ENCODE data around the gene EOMES. TPM values are rescaled to one million over a fixed set of nuclear protein-coding genes. Genes with fewer than 3 reads are reported as not detected.

EOMES gene
- total and polyA plus RNA-seq, 2 donors (not counting 1 experiment from before 2014, with no cell fraction given) = 0.10 to 0.12 TPM

DNA sequence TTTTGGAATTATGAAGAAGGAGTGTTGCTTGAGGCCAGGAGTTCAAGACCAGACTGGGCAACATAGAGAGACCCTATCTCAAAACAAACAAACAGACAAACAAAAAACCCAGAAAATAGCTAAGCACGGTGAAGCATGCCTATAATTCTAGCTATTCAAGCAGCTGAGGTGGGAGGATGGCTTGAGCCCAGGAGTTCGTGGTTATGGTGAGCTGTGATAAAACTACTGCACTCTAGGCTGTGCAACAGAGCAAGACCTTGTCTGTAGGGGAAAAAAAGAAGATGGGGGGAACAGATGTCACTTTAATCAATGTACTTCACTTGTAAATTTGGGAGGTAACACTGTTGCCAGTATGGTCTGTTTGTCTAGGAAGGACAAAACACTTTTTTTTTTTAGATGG is 18.7 kb upstream of the EOMES start:
- intact Hi-C loops (cut with micrococcal nuclease) = no loop called here
- POLR2A ChIA-PET = no interaction called here
- Histone ChIP-seq H3K79me2 (ENCODE audit: control insufficient read depth, insufficient read depth, low read length) (no peaks in the 10 kb centered on the region), H3K4me3 (ENCODE audit: control extremely low read depth in 1 of 5, extremely low read depth in 1 of 5, insufficient read depth in 1 of 5, low read depth in 2 of 5, low read length in 4 of 5) (no peak overlapping the region), H3K27me3 (replicated peaks in 1 of 4; ENCODE audit: control extremely low read depth in 1 of 4, control insufficient read depth in 3 of 4, insufficient read depth in 4 of 4, low read length in 3 of 4) (peaks cover 0 to 4% (median 1%) of the 10 kb centered on the region in 4 experiments), H2AFZ (ENCODE audit: insufficient read depth, low read depth, low read length, poor library complexity, severe bottlenecking) (no peak overlapping the region), H3K4me1 (ENCODE audit: control insufficient read depth in 2 of 2, insufficient read depth in 2 of 2, low read length in 2 of 2) (no peaks in the 10 kb centered on the region), H3K9me3 (ENCODE audit: control extremely low read depth in 1 of 3, control insufficient read depth in 2 of 3, insufficient read depth in 1 of 3, low read length in 2 of 3) (no peaks in the 10 kb centered on the region), H3K27ac (ENCODE audit: low read length in 2 of 2) (no peak overlapping the region), H3K4me2 (replicated peaks; ENCODE audit: low read depth, low read length, poor library complexity, severe bottlenecking) (no peak overlapping the region), H3K9ac (ENCODE audit: low read length) (no peak overlapping the region), H4K20me1 (ENCODE audit: control insufficient read depth, insufficient read depth, low read length, poor library complexity, severe bottlenecking) (no peaks in the 10 kb centered on the region), H3K36me3 (replicated peaks in 1 of 2; ENCODE audit: control extremely low read depth in 1 of 2, control insufficient read depth in 1 of 2, extremely low read depth in 1 of 2, insufficient read depth in 2 of 2, low read length in 1 of 2) (no peaks in the 10 kb centered on the region)
- H3K27ac Mint-ChIP-seq = no peak overlapping the region
- no peaks in the 10 kb centered on the region for H3K4me1 Mint-ChIP-seq
- CTCF ChIA-PET = no interaction called here
- H3K27me3 Mint-ChIP-seq = peaks cover 27% of the 10 kb centered on the region
- no peaks in the 10 kb centered on the region for H3K9me3 Mint-ChIP-seq (ENCODE audit: insufficient read depth)
- ATAC-seq (ENCODE audit: low read depth) (no peak), DNase-seq (no peak)
- no peak for TF ChIP-seq EZH2 (IDR thresholded peaks at IDR 0.05; ENCODE audit: borderline replicate concordance, insufficient read depth, low read depth, low read length, poor library complexity, severe bottlenecking)
- TF ChIP-seq, protein P1, sequence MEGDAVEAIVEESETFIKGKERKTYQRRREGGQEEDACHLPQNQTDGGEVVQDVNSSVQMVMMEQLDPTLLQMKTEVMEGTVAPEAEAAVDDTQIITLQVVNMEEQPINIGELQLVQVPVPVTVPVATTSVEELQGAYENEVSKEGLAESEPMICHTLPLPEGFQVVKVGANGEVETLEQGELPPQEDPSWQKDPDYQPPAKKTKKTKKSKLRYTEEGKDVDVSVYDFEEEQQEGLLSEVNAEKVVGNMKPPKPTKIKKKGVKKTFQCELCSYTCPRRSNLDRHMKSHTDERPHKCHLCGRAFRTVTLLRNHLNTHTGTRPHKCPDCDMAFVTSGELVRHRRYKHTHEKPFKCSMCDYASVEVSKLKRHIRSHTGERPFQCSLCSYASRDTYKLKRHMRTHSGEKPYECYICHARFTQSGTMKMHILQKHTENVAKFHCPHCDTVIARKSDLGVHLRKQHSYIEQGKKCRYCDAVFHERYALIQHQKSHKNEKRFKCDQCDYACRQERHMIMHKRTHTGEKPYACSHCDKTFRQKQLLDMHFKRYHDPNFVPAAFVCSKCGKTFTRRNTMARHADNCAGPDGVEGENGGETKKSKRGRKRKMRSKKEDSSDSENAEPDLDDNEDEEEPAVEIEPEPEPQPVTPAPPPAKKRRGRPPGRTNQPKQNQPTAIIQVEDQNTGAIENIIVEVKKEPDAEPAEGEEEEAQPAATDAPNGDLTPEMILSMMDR (IDR thresholded peaks at IDR 0.05) = no peak
- 96% methylated on average over 2 of the region's 2 CpGs for WGBS (ENCODE audit: insufficient coverage)
- no peak overlapping the region for H3K4me3 Mint-ChIP-seq

DNA sequence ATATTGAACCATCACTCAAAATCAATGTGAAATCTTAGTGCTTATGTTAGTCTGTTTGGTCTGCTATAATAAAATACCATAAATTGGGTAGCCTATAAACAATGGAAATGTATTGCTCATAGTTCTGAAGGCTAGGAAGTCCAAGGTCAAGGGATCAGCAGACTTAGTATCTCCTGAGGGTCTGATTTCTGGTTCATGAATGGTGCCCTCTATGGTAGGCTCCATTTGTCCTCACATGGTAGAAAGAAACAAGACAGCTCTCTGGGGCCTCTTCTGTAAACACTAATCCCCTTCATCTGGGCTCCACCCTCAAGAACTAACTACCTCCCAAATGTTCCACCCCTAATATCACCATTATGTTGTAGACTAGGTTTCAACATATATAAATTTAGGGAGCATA is 15.0 kb upstream of the EOMES start:
- Histone ChIP-seq H4K20me1 (ENCODE audit: control insufficient read depth, insufficient read depth, low read length, poor library complexity, severe bottlenecking) (no peaks in the 10 kb centered on the region), H3K9me3 (ENCODE audit: control extremely low read depth in 1 of 3, control insufficient read depth in 2 of 3, insufficient read depth in 1 of 3, low read length in 2 of 3) (no peaks in the 10 kb centered on the region), H3K9ac (ENCODE audit: low read length) (no peak overlapping the region), H2AFZ (ENCODE audit: insufficient read depth, low read depth, low read length, poor library complexity, severe bottlenecking) (no peak overlapping the region), H3K36me3 (replicated peaks in 1 of 2; ENCODE audit: control extremely low read depth in 1 of 2, control insufficient read depth in 1 of 2, extremely low read depth in 1 of 2, insufficient read depth in 2 of 2, low read length in 1 of 2) (no peaks in the 10 kb centered on the region), H3K4me3 (ENCODE audit: control extremely low read depth in 1 of 5, extremely low read depth in 1 of 5, insufficient read depth in 1 of 5, low read depth in 2 of 5, low read length in 4 of 5) (no peak overlapping the region), H3K27me3 (replicated peaks in 1 of 4; ENCODE audit: control extremely low read depth in 1 of 4, control insufficient read depth in 3 of 4, insufficient read depth in 4 of 4, low read length in 3 of 4) (peaks cover 0 to 14% (median 1%) of the 10 kb centered on the region in 4 experiments), H3K4me2 (replicated peaks; ENCODE audit: low read depth, low read length, poor library complexity, severe bottlenecking) (no peak overlapping the region), H3K4me1 (ENCODE audit: control insufficient read depth in 2 of 2, insufficient read depth in 2 of 2, low read length in 2 of 2) (no peaks in the 10 kb centered on the region), H3K79me2 (ENCODE audit: control insufficient read depth, insufficient read depth, low read length) (no peaks in the 10 kb centered on the region), H3K27ac (ENCODE audit: low read length in 2 of 2) (no peak overlapping the region)
- intact Hi-C loops (cut with micrococcal nuclease) = no loop called here
- DNase-seq (no peak), ATAC-seq (ENCODE audit: low read depth) (no peak)
- Mint-ChIP-seq H3K27me3 (peaks cover 30% of the 10 kb centered on the region), H3K4me3 (no peak overlapping the region), H3K4me1 (no peaks in the 10 kb centered on the region), H3K9me3 (ENCODE audit: insufficient read depth) (no peaks in the 10 kb centered on the region), H3K27ac (no peak overlapping the region)
- TF ChIP-seq, protein P1 (IDR thresholded peaks at IDR 0.05) = no peak
- TF ChIP-seq EZH2 (IDR thresholded peaks at IDR 0.05; ENCODE audit: borderline replicate concordance, insufficient read depth, low read depth, low read length, poor library complexity, severe bottlenecking) = no peak
- POLR2A ChIA-PET = no interaction called here
- CTCF ChIA-PET = interaction anchor here (0.7 kb wide), 1 partner anchor 30 kb away, joined by 3 read pairs; no protein-coding TSS in a partner anchor
